ENCODE results near the gene SLC25A34. TPM values are rescaled to one million over a fixed set of nuclear protein-coding genes. Genes with fewer than 3 reads are reported as not detected.

Gene SLC25A34
- total RNA-seq, 1 donor from 2014 or later = 3.5 TPM

DNA sequence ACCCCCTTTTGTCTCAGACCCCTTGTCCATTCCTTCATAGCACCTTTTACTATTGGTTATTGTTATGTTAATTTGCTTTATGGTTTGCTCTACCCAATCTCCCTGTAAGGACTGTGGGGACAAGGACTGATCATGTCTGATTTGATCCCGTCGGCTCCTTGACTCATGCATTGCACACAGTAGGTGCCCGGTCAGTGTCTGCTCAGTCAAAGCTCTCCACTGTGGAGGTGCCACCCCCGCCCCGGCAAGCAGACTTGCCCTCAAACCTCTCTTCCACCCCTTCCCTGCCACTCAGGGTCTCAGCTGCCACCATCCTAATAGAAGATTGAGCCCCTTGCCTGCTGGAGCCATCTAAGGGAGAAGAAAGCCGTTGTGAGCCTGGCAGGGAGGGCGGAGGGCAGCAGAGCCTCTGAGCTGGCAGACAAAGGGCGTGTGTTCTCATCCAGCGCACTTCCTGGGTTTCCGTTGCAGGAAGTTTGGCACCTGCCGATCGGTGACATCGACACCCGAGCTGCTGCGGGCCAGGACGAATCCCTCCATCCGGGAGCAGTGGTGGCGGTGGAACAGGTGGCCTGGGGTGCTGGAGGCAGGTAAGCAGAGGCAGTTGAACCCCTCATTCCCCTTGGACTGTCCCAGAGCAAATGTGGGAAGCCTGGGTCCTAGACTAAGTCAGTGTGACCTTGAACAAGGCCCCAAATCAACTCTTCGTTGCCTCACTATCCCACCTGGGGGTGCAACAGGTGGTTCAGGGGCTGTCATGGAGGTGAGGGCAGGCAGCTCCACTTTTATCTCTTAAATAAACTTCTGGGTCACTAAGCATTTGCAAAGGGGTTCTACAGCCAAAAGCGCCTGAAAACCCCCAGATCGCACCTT lies 20.3 kb downstream of the SLC25A34 start:
- H3K36me3 ChIP-seq = no peaks in the 10 kb centered on the region
- TF ChIP-seq, protein P1, sequence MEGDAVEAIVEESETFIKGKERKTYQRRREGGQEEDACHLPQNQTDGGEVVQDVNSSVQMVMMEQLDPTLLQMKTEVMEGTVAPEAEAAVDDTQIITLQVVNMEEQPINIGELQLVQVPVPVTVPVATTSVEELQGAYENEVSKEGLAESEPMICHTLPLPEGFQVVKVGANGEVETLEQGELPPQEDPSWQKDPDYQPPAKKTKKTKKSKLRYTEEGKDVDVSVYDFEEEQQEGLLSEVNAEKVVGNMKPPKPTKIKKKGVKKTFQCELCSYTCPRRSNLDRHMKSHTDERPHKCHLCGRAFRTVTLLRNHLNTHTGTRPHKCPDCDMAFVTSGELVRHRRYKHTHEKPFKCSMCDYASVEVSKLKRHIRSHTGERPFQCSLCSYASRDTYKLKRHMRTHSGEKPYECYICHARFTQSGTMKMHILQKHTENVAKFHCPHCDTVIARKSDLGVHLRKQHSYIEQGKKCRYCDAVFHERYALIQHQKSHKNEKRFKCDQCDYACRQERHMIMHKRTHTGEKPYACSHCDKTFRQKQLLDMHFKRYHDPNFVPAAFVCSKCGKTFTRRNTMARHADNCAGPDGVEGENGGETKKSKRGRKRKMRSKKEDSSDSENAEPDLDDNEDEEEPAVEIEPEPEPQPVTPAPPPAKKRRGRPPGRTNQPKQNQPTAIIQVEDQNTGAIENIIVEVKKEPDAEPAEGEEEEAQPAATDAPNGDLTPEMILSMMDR (IDR thresholded peaks at IDR 0.05) = no peak
- DNase-seq (no peak), ATAC-seq (no peak)
- H3K4me3 ChIP-seq = no peak overlapping the region
- H3K9me3 ChIP-seq = no peaks in the 10 kb centered on the region
- intact Hi-C loops (cut with DNase I) = no loop called here
- H3K27ac ChIP-seq = no peak overlapping the region
- H3K4me1 ChIP-seq = peaks cover 37% of the 10 kb centered on the region
- peaks cover 30% of the 10 kb centered on the region for H3K27me3 ChIP-seq (ENCODE audit: low read depth)

DNA sequence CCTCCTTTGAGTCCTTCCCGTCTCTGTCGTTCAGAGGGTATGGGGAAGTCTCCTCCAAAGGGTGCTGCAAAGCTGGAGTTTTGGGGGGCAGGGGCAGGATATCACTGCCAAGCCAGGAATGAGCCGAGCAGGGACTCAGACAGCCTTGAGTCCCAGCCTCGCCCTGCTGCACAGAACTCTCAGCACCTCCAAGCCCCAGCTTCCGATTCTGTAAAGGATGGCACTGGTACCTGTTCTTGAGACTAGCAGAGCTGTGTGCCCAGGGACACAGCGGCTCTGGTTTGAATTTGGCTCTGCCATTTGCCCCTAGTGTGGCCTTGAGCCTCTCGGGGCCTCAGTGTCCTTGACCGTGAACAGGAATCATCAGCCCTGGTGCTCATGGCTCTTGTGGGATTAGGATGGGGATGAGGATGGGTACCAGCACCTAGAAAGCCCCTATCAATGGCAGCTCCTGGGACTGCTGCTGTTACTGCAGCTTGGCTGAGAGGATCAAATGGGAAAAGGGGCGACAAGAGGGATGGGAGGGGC lies 21.0 kb downstream of the SLC25A34 start:
- H3K36me3 ChIP-seq = no peaks in the 10 kb centered on the region
- H3K4me3 ChIP-seq = no peak overlapping the region
- intact Hi-C loops (cut with DNase I) = no loop called here
- no peak overlapping the region for H3K27ac ChIP-seq
- TF ChIP-seq, protein P1 (IDR thresholded peaks at IDR 0.05) = no peak
- H3K4me1 ChIP-seq = peaks cover 37% of the 10 kb centered on the region
- ATAC-seq (no peak), DNase-seq (no peak)
- peaks cover 30% of the 10 kb centered on the region for H3K27me3 ChIP-seq (ENCODE audit: low read depth)
- H3K9me3 ChIP-seq = no peaks in the 10 kb centered on the region

DNA sequence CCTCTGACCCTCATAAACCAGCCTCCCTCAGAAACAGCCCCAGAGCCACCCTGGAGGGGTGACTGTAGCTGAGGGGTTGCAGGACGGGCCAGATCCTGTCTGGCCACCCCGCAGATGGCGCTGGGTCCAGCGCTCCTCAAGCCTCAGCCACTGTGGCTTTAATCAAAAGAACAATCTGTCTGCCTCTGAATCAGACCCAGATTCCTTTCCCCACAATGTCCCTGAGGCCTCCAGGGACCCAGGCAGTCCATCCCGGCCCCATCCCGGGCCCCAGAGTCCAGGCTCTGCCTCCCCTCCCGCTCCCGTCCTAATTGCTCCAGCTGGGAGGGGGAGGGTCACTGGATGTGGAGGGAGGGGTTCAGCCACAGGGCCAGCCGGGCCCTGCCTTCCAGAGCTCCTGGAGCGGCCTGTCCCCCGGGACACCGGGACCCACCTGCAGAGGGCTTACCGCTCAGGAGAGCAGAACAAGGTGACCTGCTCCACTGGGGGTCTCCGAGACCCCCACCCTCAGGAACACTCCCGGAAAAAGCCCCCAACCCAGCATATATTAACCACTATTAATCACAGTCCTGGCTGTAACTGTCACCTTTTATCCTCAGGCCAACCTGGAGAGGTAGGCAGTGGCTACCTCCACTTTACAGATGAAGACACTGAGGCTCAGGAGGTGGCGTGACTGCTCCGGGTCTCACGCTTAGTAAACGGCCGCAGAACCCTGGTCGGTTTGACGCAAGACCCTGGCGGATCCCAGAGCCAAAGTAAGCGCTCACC lies 21.7 kb downstream of the SLC25A34 start:
- TF ChIP-seq, protein P1 (IDR thresholded peaks at IDR 0.05) = no peak
- Histone ChIP-seq H3K27ac (peak overlapping the region; percentile 76), H3K4me1 (peaks cover 37% of the 10 kb centered on the region), H3K4me3 (peak overlapping the region; percentile 61), H3K36me3 (no peaks in the 10 kb centered on the region), H3K27me3 (ENCODE audit: low read depth) (peaks cover 30% of the 10 kb centered on the region), H3K9me3 (no peaks in the 10 kb centered on the region)
- intact Hi-C loops (cut with DNase I) = no loop called here
- DNase-seq = no peak
- peak in 1 of 2 donors; percentile 20 for ATAC-seq

DNA sequence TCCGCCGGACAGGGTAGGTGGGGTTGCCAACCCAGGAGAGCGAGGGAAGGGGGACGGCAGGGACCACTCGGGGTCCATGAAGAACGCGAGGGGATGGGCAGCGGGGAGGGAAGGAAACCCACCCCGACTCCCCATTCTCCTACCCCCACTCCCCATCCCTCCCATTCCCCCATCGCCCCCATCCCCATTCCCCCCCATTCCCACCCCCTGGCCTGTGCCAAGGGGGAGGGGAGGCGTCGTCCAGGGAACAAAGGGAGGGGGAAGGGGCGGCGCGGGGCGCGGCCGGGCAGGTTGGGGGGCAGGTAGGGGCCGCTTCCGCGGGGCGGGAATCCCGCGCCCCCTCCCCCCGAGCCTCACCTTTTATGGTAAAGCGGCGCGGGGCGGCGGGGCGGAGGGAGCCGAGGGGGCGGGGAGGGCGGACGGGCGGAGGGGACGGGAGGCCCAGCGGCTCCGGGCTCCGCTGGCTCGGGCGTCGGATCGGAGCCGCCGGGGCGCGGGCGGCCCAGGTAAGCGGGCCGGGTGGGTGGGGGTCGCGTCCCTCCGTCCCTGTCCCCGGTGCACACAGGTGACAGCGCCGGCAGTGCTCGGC lies 22.4 kb downstream of the SLC25A34 start, which contains the start of gene FBLIM1:
Gene FBLIM1 (plus strand): TSS at position 453 of the 589 bp plus-strand sequence. CDS start 6,189 bp downstream, outside the sequence.
- H3K9me3 ChIP-seq = no peaks in the 10 kb centered on the region
- no peak for DNase-seq
- H3K4me3 ChIP-seq = peak within 1 kb of the TSS; percentile 61
- ATAC-seq = peak; percentile 40
- peaks cover 37% of the 10 kb centered on the region for H3K4me1 ChIP-seq
- intact Hi-C loops (cut with DNase I) = no loop called here
- peak within 1 kb of the TSS; percentile 76 for H3K27ac ChIP-seq
- no peaks in the 10 kb centered on the region for H3K36me3 ChIP-seq
- TF ChIP-seq, protein P1 (IDR thresholded peaks at IDR 0.05) = no peak
- H3K27me3 ChIP-seq (ENCODE audit: low read depth) = peaks cover 30% of the 10 kb centered on the region

All from lower lobe of right lung (tissue), 2 donors.